ENCODE measurements around the gene NUP214.
"Not testable (repeated sequence)": the region's sequence is repeated elsewhere in the genome, so short reads cannot be mapped to it uniquely, and the experiment has no call there.

Gene NUP214

DNA sequence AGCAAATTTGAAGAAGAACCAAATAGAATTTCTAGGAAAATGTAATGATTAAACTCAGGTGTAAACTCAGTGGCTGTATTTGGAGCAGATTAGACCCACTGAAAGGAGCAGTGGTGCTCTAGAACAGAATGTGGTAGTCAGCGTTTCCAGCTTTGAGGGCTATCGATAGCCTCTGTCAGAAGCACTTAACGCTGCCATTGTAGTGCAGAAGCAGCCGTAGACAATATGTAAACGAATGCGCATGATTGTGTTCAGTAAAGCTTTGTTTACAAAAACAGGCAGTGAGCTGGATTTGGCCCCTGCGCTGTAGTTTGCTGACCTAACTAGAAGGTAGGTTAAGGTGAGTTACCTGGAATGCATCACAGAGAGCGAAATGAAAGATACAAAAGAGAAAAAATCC, 78.9 kb downstream of the NUP214 start:
- H3K9me2 ChIP-seq (replicated peaks; ENCODE audit: insufficient read depth, low read length) = no peaks in the 10 kb centered on the region
- no peaks in the 10 kb centered on the region for H3F3A ChIP-seq (ENCODE audit: insufficient read depth)
- no peaks in the 10 kb centered on the region for H3K27me3 ChIP-seq (ENCODE audit: low read length)
- no peak overlapping the region for H3K4me3 ChIP-seq (ENCODE audit: insufficient read depth, low read length, poor library complexity, severe bottlenecking)
- TF ChIP-seq, protein P1, sequence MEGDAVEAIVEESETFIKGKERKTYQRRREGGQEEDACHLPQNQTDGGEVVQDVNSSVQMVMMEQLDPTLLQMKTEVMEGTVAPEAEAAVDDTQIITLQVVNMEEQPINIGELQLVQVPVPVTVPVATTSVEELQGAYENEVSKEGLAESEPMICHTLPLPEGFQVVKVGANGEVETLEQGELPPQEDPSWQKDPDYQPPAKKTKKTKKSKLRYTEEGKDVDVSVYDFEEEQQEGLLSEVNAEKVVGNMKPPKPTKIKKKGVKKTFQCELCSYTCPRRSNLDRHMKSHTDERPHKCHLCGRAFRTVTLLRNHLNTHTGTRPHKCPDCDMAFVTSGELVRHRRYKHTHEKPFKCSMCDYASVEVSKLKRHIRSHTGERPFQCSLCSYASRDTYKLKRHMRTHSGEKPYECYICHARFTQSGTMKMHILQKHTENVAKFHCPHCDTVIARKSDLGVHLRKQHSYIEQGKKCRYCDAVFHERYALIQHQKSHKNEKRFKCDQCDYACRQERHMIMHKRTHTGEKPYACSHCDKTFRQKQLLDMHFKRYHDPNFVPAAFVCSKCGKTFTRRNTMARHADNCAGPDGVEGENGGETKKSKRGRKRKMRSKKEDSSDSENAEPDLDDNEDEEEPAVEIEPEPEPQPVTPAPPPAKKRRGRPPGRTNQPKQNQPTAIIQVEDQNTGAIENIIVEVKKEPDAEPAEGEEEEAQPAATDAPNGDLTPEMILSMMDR (IDR thresholded peaks at IDR 0.05; ENCODE audit: insufficient read depth, low read length, poor library complexity, severe bottlenecking) = no peak
- no peak for TF ChIP-seq EZH2phosphoT487 (conservative IDR thresholded peaks at IDR 0.05; ENCODE audit: low read length)
- H3K36me3 ChIP-seq (ENCODE audit: low read length) = peaks cover 15% of the 10 kb centered on the region; the same call in 1 of the 2 replicates
- H3K9ac ChIP-seq (ENCODE audit: low read length) = no peak overlapping the region
- H3K9me3 ChIP-seq (ENCODE audit: insufficient read depth, low read length) = no peaks in the 10 kb centered on the region
- H3K79me2 ChIP-seq (ENCODE audit: insufficient read depth, low read length) = no peaks in the 10 kb centered on the region
- no peaks in the 10 kb centered on the region for H4K20me1 ChIP-seq (ENCODE audit: low read depth, low read length)
- no peak overlapping the region for H2AFZ ChIP-seq (ENCODE audit: low read depth, low read length, severe bottlenecking)
- H3K4me2 ChIP-seq (ENCODE audit: low read depth, low read length, poor library complexity, severe bottlenecking) = no peak overlapping the region
- H3K27ac ChIP-seq (ENCODE audit: low read depth, low read length) = no peak overlapping the region

DNA sequence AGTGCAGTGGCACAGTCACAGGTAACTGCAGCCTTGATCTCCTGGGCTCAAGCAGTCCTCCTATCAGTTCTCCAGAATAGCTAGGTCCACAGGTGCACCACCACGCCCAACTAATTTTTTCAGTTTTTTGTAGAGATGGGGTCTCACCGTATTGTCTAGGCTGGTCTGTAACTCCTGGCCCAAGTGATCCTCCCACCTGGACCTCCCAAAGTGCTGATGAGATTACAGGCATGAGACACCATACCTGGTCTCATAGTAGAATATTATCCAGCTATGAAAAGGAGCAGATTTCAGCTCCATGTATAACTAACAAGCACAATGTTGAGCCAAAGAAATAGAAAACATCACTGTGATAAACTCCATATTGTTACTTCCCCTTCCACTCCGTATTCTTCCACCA, 81.1 kb downstream of the NUP214 start:
- Histone ChIP-seq H3K4me2 (ENCODE audit: low read depth, low read length, poor library complexity, severe bottlenecking) (no peak overlapping the region), H3K9me3 (ENCODE audit: insufficient read depth, low read length) (no peaks in the 10 kb centered on the region)

DNA sequence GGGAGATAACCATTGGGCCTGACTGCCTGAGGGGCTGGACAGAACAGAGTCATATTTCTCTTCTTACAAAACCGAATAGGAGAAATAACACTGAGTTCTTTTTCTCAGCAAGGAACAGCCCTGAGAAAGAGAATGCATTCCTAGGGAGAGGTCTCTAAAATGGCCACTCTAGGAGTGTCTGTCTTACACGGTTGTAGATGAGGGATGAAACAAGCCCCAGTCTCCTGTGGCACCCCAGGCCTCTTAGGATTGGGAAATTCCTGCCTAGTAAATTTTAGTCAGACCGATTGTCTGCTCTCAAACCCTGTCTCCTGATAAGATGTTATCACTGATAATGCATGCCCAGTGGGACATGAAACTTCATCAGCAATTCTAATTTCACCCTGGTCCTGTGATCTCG, 86.5 kb downstream of the NUP214 start:
- not testable (repeated sequence) for H4K20me1 ChIP-seq (ENCODE audit: low read depth, low read length); H3K9ac ChIP-seq (ENCODE audit: low read length); H3K9me2 ChIP-seq (replicated peaks; ENCODE audit: insufficient read depth, low read length); H3K4me3 ChIP-seq (ENCODE audit: insufficient read depth, low read length, poor library complexity, severe bottlenecking); H3K36me3 ChIP-seq (ENCODE audit: low read length); H3K79me2 ChIP-seq (ENCODE audit: insufficient read depth, low read length); H2AFZ ChIP-seq (ENCODE audit: low read depth, low read length, severe bottlenecking); H3K27ac ChIP-seq (ENCODE audit: low read depth, low read length); H3K4me2 ChIP-seq (ENCODE audit: low read depth, low read length, poor library complexity, severe bottlenecking); H3K9me3 ChIP-seq (ENCODE audit: insufficient read depth, low read length); H3F3A ChIP-seq (ENCODE audit: insufficient read depth); H3K27me3 ChIP-seq (ENCODE audit: low read length)

More for the DNA sequence above, 81.1 kb downstream of the NUP214 start:
- no peaks in the 10 kb centered on the region for H3K27me3 ChIP-seq (ENCODE audit: low read length)
- H3K27ac ChIP-seq (ENCODE audit: low read depth, low read length) = no peak overlapping the region
- no peaks in the 10 kb centered on the region for H4K20me1 ChIP-seq (ENCODE audit: low read depth, low read length)
- no peak overlapping the region for H3K9ac ChIP-seq (ENCODE audit: low read length)
- no peaks in the 10 kb centered on the region for H3F3A ChIP-seq (ENCODE audit: insufficient read depth)
- TF ChIP-seq, protein P1 (IDR thresholded peaks at IDR 0.05; ENCODE audit: insufficient read depth, low read length, poor library complexity, severe bottlenecking) = no peak
- TF ChIP-seq EZH2phosphoT487 (conservative IDR thresholded peaks at IDR 0.05; ENCODE audit: low read length) = no peak
- no peak overlapping the region for H3K4me3 ChIP-seq (ENCODE audit: insufficient read depth, low read length, poor library complexity, severe bottlenecking)
- H2AFZ ChIP-seq (ENCODE audit: low read depth, low read length, severe bottlenecking) = no peak overlapping the region
- H3K9me2 ChIP-seq (replicated peaks; ENCODE audit: insufficient read depth, low read length) = no peaks in the 10 kb centered on the region
- H3K79me2 ChIP-seq (ENCODE audit: insufficient read depth, low read length) = no peaks in the 10 kb centered on the region
- H3K36me3 ChIP-seq (ENCODE audit: low read length) = peaks cover 15% of the 10 kb centered on the region; the same call in 1 of the 2 replicates

DNA sequence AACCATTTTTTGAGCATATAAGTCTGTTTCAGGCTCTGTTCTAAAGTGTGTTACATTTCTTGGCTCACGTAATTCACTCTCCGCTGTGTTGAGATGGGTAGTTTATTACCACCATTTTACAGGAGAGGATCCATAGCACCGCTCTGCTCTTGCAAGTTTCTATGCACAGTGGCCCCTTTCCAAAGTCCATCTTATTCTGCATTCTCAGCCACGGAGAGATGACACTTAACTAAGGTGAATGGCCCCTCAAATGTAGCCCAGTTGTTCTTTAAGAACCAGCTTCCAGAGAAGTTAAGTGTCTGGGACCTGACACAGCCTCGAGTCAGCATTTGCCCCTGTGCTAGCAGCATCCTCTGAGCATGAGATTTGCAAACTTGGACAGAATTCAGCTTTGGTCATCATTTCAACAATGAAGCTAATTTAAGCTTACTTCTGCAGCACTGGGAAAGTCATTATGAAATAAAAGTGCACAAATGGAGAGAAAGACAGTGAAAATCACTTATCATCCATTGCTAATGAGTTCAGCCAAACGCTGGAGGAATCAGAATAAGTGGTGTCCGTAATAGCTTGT, 89.0 kb downstream of the NUP214 start:
- Histone ChIP-seq H3K9ac (ENCODE audit: low read length) (no peak overlapping the region), H2AFZ (ENCODE audit: low read depth, low read length, severe bottlenecking) (no peak overlapping the region), H3F3A (ENCODE audit: insufficient read depth) (no peaks in the 10 kb centered on the region), H3K4me2 (ENCODE audit: low read depth, low read length, poor library complexity, severe bottlenecking) (no peak overlapping the region), H3K79me2 (ENCODE audit: insufficient read depth, low read length) (no peaks in the 10 kb centered on the region), H3K27ac (ENCODE audit: low read depth, low read length) (no peak overlapping the region), H3K9me3 (ENCODE audit: insufficient read depth, low read length) (no peaks in the 10 kb centered on the region), H4K20me1 (ENCODE audit: low read depth, low read length) (no peaks in the 10 kb centered on the region), H3K27me3 (ENCODE audit: low read length) (no peaks in the 10 kb centered on the region), H3K4me3 (ENCODE audit: insufficient read depth, low read length, poor library complexity, severe bottlenecking) (no peak overlapping the region), H3K9me2 (replicated peaks; ENCODE audit: insufficient read depth, low read length) (no peaks in the 10 kb centered on the region), H3K36me3 (ENCODE audit: low read length) (no peaks in the 10 kb centered on the region)
- TF ChIP-seq, protein P1 (IDR thresholded peaks at IDR 0.05; ENCODE audit: insufficient read depth, low read length, poor library complexity, severe bottlenecking) = no peak
- no peak for TF ChIP-seq EZH2phosphoT487 (conservative IDR thresholded peaks at IDR 0.05; ENCODE audit: low read length)

Measured in SU-DHL-6 (cell line).